ENCODE results near the gene PCDH8. TPM values are rescaled to one million over a fixed set of nuclear protein-coding genes. Genes with fewer than 3 reads are reported as not detected.

Gene PCDH8, protein sequence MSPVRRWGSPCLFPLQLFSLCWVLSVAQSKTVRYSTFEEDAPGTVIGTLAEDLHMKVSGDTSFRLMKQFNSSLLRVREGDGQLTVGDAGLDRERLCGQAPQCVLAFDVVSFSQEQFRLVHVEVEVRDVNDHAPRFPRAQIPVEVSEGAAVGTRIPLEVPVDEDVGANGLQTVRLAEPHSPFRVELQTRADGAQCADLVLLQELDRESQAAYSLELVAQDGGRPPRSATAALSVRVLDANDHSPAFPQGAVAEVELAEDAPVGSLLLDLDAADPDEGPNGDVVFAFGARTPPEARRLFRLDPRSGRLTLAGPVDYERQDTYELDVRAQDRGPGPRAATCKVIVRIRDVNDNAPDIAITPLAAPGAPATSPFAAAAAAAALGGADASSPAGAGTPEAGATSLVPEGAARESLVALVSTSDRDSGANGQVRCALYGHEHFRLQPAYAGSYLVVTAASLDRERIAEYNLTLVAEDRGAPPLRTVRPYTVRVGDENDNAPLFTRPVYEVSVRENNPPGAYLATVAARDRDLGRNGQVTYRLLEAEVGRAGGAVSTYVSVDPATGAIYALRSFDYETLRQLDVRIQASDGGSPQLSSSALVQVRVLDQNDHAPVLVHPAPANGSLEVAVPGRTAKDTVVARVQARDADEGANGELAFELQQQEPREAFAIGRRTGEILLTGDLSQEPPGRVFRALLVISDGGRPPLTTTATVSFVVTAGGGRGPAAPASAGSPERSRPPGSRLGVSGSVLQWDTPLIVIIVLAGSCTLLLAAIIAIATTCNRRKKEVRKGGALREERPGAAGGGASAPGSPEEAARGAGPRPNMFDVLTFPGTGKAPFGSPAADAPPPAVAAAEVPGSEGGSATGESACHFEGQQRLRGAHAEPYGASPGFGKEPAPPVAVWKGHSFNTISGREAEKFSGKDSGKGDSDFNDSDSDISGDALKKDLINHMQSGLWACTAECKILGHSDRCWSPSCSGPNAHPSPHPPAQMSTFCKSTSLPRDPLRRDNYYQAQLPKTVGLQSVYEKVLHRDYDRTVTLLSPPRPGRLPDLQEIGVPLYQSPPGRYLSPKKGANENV
- not detected in 2 replicates for total RNA-seq (2014; rRNA removed; shearing (Covaris generic); ENCODE audit: low replicate concordance)

DNA sequence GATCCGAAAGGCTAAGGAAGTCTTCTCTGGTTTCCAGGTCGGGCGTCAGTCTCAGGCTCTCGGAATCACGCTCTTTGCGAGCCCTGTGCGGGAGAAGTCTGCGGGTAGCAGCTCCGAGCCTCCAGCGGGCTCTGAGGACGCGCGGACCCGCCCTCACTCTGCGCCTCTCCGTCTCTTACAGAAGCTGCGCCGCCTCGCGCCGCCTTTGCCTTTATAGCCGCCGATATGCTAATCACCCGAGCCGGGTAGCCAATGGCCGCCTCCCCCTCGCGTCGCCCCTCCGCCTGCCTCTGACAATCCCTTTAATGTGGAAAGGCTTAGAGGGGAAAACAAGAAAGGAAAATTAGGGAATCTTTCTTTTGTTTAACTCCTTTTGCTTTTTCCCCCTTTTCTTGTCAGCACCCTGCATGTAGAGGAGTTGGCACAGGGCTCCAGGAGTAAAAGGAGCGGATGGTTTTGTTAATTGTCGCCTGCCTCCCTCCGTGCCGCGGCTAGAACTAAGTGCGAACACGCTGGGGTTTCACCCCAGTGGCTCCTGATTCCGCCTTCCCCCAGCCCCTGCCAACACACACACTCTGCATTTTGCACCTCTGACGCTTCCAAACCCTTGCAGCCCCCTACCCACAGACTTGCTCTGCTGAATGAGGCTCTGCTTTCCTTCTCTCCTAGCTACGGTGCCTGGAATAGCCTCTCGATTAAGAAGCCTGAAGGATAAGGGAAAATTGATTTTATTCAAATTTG is at the start of gene PCDH8:
Gene PCDH8, minus strand, starts transcription at position 186 of the 741 bp plus-strand sequence. CDS start 204 bp downstream, outside the sequence.
- no peaks in the 10 kb centered on the region for H3K9me2 ChIP-seq (replicated peaks; ENCODE audit: insufficient read depth, low read length)
- no peak within 1 kb of the TSS for H3K4me2 ChIP-seq (ENCODE audit: low read depth, low read length, poor library complexity, severe bottlenecking)
- H3K9me3 ChIP-seq (ENCODE audit: low read length), result no peaks in the 10 kb centered on the region
- no peak for DNase-seq
- H3K4me1 ChIP-seq (ENCODE audit: low read length), result no peaks in the 10 kb centered on the region
- no peak within 1 kb of the TSS for H3K9ac ChIP-seq (ENCODE audit: low read length)
- H2AFZ ChIP-seq (ENCODE audit: low read length), result no peak within 1 kb of the TSS
- no peaks in the 10 kb centered on the region for H3K36me3 ChIP-seq (ENCODE audit: insufficient read depth, low read length)
- no peaks in the 10 kb centered on the region for H3K27me3 ChIP-seq (ENCODE audit: low read length)
- no peaks in the 10 kb centered on the region for H3K79me2 ChIP-seq (ENCODE audit: low read length)
- H3K27ac ChIP-seq (ENCODE audit: low read length), result no peak within 1 kb of the TSS
- H3K4me3 ChIP-seq (ENCODE audit: low read length), result no peak within 1 kb of the TSS
- H4K20me1 ChIP-seq (ENCODE audit: insufficient read depth, low read depth, low read length), result no peaks in the 10 kb centered on the region

DNA sequence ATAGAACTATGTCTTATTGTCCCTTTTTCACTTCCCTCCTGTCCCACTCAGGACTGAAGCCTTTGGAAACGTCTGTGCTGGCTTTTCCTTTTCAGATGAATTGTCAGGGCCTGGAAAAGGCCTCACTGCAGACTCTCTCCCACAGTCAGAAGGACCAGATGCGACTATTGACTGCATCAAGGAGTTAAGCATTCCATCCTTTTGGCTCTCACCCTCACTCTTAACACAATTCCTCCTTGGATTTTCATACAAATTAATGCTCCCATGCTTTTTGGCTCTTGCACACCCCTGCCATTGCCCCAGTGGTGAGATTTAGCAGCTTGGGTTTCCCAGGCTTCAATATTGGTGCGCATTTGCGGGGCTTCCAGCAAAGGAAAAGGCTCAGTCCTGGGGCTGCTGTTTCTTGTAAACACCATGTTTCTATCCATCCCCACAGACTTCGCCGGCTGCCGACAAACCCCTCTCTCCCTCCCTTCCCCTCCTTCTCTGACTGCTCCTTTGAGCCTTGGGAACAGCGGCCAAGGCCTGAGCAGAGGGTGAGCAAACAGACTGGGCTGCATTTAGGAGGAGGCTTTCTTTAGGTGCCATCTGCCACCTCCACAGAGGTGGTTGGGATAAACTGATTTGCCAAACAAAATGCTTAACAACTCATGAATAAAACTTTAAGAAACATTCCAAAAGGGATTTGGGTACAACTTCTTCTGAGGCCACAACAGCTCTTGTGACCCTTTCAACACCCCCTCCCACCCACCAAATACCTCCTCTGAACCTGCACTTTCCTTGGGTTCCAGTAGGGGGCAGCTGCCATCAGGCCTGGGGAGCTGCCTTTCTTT is 48.6 kb upstream of the PCDH8 start:
- Histone ChIP-seq H3K27me3 (ENCODE audit: low read length) (no peaks in the 10 kb centered on the region), H3K36me3 (ENCODE audit: insufficient read depth, low read length) (no peaks in the 10 kb centered on the region), H3K9ac (ENCODE audit: low read length) (no peak overlapping the region), H3K4me3 (ENCODE audit: low read length) (no peak overlapping the region), H3K9me3 (ENCODE audit: low read length) (no peaks in the 10 kb centered on the region), H3K4me1 (ENCODE audit: low read length) (peaks cover 3% of the 10 kb centered on the region; the same call in 1 of the 2 replicates), H3K9me2 (replicated peaks; ENCODE audit: insufficient read depth, low read length) (no peaks in the 10 kb centered on the region), H2AFZ (ENCODE audit: low read length) (no peak overlapping the region), H3K4me2 (ENCODE audit: low read depth, low read length, poor library complexity, severe bottlenecking) (no peak overlapping the region), H4K20me1 (ENCODE audit: insufficient read depth, low read depth, low read length) (no peaks in the 10 kb centered on the region), H3K79me2 (ENCODE audit: low read length) (no peaks in the 10 kb centered on the region), H3K27ac (ENCODE audit: low read length) (no peak overlapping the region)
- peak; percentile 70 for DNase-seq

DNA sequence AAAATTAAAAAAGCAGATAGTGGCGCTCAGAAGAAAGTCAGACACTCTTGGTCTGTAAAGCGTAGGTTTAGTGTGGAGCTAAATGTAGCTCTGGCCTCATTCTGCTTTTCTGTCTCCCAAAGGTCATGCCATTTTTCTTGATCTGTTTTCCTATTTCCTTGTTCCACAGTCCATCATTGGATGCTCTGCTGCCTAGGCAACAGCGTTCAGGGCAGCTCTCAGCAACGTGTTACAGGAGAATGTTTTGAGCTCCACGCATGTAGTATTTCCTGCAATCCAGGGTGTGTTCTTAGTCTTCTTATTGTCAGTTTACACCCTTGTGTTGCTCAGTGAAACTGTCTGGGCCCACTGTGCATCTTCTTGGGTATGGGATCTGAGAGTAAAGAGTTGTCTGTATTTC is 46.0 kb upstream of the PCDH8 start:
- H3K9ac ChIP-seq (ENCODE audit: low read length), result no peak overlapping the region
- no peak overlapping the region for H3K4me3 ChIP-seq (ENCODE audit: low read length)
- H3K4me1 ChIP-seq (ENCODE audit: low read length), result no peaks in the 10 kb centered on the region
- no peaks in the 10 kb centered on the region for H3K9me3 ChIP-seq (ENCODE audit: low read length)
- no peaks in the 10 kb centered on the region for H3K27me3 ChIP-seq (ENCODE audit: low read length)
- H2AFZ ChIP-seq (ENCODE audit: low read length), result no peak overlapping the region
- no peaks in the 10 kb centered on the region for H3K79me2 ChIP-seq (ENCODE audit: low read length)
- no peaks in the 10 kb centered on the region for H3K36me3 ChIP-seq (ENCODE audit: insufficient read depth, low read length)
- H4K20me1 ChIP-seq (ENCODE audit: insufficient read depth, low read depth, low read length), result no peaks in the 10 kb centered on the region
- H3K27ac ChIP-seq (ENCODE audit: low read length), result no peak overlapping the region
- no peak overlapping the region for H3K4me2 ChIP-seq (ENCODE audit: low read depth, low read length, poor library complexity, severe bottlenecking)
- no peaks in the 10 kb centered on the region for H3K9me2 ChIP-seq (replicated peaks; ENCODE audit: insufficient read depth, low read length)
- DNase-seq, result no peak

DNA sequence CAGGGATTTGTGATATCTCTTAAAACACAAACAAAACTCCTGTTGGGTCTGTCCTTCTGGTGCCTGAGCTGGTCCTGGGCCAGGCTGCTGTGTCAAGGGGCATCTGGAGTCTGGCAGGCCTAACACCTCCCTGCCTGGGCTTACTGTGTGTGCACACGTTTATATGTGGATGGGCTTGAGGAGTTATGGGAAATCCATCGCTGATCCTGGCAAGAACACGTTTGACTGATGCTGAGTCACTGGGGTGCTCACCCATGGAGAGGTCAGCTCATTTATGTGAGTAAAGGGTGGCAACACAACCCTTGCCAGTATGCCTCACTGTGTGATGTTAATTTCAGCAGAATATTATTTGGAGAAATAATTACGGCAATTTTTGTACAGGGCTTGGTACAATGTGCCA is 44.5 kb upstream of the PCDH8 start:
- Histone ChIP-seq H3K27ac (ENCODE audit: low read length) (no peak overlapping the region), H3K4me1 (ENCODE audit: low read length) (no peaks in the 10 kb centered on the region), H3K4me2 (ENCODE audit: low read depth, low read length, poor library complexity, severe bottlenecking) (no peak overlapping the region), H3K36me3 (ENCODE audit: insufficient read depth, low read length) (no peaks in the 10 kb centered on the region), H3K27me3 (ENCODE audit: low read length) (no peaks in the 10 kb centered on the region), H2AFZ (ENCODE audit: low read length) (no peak overlapping the region), H4K20me1 (ENCODE audit: insufficient read depth, low read depth, low read length) (no peaks in the 10 kb centered on the region), H3K79me2 (ENCODE audit: low read length) (no peaks in the 10 kb centered on the region), H3K9me2 (replicated peaks; ENCODE audit: insufficient read depth, low read length) (no peaks in the 10 kb centered on the region), H3K9ac (ENCODE audit: low read length) (no peak overlapping the region), H3K4me3 (ENCODE audit: low read length) (no peak overlapping the region), H3K9me3 (ENCODE audit: low read length) (no peaks in the 10 kb centered on the region)
- no peak for DNase-seq

DNA sequence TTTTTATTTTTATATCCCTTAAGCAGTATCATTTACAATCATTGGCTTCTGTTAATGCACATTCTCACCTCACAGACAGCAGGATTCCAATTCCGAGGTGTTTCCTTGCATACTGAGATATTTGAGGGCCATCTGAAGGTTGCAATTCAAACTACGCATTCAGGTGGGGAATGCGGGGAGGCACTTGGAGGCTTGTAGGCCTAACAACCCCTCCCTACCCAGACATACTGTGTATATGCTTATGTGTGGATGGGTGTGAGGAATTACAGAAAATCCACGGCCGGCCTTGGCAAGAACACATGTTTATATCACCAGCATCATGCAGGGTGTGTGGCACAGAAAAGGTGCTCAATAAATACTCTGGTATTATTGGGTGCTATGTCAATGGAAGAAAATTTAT is 43.3 kb upstream of the PCDH8 start:
- Histone ChIP-seq H3K4me2 (ENCODE audit: low read depth, low read length, poor library complexity, severe bottlenecking) (no peak overlapping the region), H3K27ac (ENCODE audit: low read length) (no peak overlapping the region), H3K27me3 (ENCODE audit: low read length) (no peaks in the 10 kb centered on the region), H3K4me3 (ENCODE audit: low read length) (no peak overlapping the region), H3K36me3 (ENCODE audit: insufficient read depth, low read length) (no peaks in the 10 kb centered on the region), H3K9me3 (ENCODE audit: low read length) (no peaks in the 10 kb centered on the region), H3K9me2 (replicated peaks; ENCODE audit: insufficient read depth, low read length) (no peaks in the 10 kb centered on the region), H3K9ac (ENCODE audit: low read length) (no peak overlapping the region), H2AFZ (ENCODE audit: low read length) (no peak overlapping the region), H4K20me1 (ENCODE audit: insufficient read depth, low read depth, low read length) (no peaks in the 10 kb centered on the region), H3K79me2 (ENCODE audit: low read length) (no peaks in the 10 kb centered on the region), H3K4me1 (ENCODE audit: low read length) (no peaks in the 10 kb centered on the region)
- no peak for DNase-seq

DNA sequence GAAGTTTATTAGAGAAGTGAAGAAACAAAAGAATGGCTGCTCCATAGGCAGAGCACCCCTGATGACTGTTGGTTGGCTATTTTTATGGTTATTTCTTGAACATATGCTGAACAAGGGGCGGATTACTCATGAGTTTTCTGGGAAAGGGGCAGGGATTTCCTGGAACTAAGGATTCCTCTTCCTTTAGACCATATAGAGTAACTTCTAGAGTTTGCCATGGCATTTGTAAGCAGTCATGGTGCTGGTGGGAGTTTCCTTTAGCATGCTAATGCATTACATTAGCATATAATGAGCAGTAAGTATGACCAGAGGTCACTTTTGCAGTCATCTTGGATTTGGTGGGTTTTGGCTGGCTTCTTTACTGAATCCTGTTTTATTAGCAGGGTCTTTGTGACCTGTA is 38.7 kb upstream of the PCDH8 start:
- H3K36me3 ChIP-seq (ENCODE audit: insufficient read depth, low read length), result no peaks in the 10 kb centered on the region

DNA sequence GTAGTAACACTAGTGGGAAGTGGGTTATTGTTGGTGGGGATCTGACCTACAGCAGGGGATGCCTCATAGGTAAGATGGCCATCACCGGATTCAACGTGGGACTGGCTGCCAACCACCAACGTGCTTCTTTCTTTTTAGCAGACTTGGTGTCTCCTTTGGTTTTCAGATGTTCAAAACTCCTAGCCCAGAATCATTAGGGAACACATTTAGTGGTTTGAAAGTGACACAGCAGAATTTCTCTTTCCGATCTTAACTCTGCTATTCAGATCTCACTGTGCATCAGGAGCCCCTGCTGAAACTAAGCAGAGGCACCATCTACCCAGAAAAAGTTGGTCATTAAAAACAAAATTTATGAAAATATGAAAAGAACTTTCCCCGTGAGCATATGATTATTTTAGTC is 36.7 kb upstream of the PCDH8 start:
- H3K27me3 ChIP-seq (ENCODE audit: low read length), result no peaks in the 10 kb centered on the region
- no peaks in the 10 kb centered on the region for H3K9me3 ChIP-seq (ENCODE audit: low read length)
- no peak overlapping the region for H2AFZ ChIP-seq (ENCODE audit: low read length)
- no peak overlapping the region for H3K4me2 ChIP-seq (ENCODE audit: low read depth, low read length, poor library complexity, severe bottlenecking)
- H3K4me3 ChIP-seq (ENCODE audit: low read length), result no peak overlapping the region
- H3K36me3 ChIP-seq (ENCODE audit: insufficient read depth, low read length), result no peaks in the 10 kb centered on the region
- no peaks in the 10 kb centered on the region for H3K9me2 ChIP-seq (replicated peaks; ENCODE audit: insufficient read depth, low read length)
- no peak overlapping the region for H3K9ac ChIP-seq (ENCODE audit: low read length)
- H3K4me1 ChIP-seq (ENCODE audit: low read length), result no peaks in the 10 kb centered on the region
- H4K20me1 ChIP-seq (ENCODE audit: insufficient read depth, low read depth, low read length), result no peaks in the 10 kb centered on the region
- DNase-seq, result no peak
- H3K79me2 ChIP-seq (ENCODE audit: low read length), result no peaks in the 10 kb centered on the region
- H3K27ac ChIP-seq (ENCODE audit: low read length), result no peak overlapping the region

More for the DNA sequence above, 38.7 kb upstream of the PCDH8 start:
- no peaks in the 10 kb centered on the region for H3K4me1 ChIP-seq (ENCODE audit: low read length)
- H3K9me3 ChIP-seq (ENCODE audit: low read length), result no peaks in the 10 kb centered on the region
- no peaks in the 10 kb centered on the region for H3K79me2 ChIP-seq (ENCODE audit: low read length)
- H2AFZ ChIP-seq (ENCODE audit: low read length), result no peak overlapping the region
- H3K27me3 ChIP-seq (ENCODE audit: low read length), result no peaks in the 10 kb centered on the region
- no peak overlapping the region for H3K27ac ChIP-seq (ENCODE audit: low read length)
- H3K4me2 ChIP-seq (ENCODE audit: low read depth, low read length, poor library complexity, severe bottlenecking), result no peak overlapping the region
- no peaks in the 10 kb centered on the region for H4K20me1 ChIP-seq (ENCODE audit: insufficient read depth, low read depth, low read length)
- no peak for DNase-seq
- no peak overlapping the region for H3K9ac ChIP-seq (ENCODE audit: low read length)
- no peaks in the 10 kb centered on the region for H3K9me2 ChIP-seq (replicated peaks; ENCODE audit: insufficient read depth, low read length)
- H3K4me3 ChIP-seq (ENCODE audit: low read length), result no peak overlapping the region
